IMR-90 (cell line): ENCODE measurements around the gene ILDR2. TPM values are rescaled to one million over a fixed set of nuclear protein-coding genes. Genes with fewer than 3 reads are reported as not detected.

Source experiments
- ATAC-seq: fragments of 200-7000 bp; cut with Tn5 transposase; 2 replicates; pipeline ENCODE4 v1.9.1; 2020; ENCODE audit warnings: low read depth, mild to moderate bottlenecking, moderate library complexity
- BruUV-seq: library from RNA; stranded (reverse); fragments of 400-500 nt; replicated peaks from 2 replicates; lab custom pipeline; 2021; lab: Mats Ljungman, UMichigan
- CTCF ChIA-PET: fragments of 300-600 bp; formaldehyde crosslinking; extraction: SDS; loops from one replicate; lab custom pipeline; 2021; ENCODE audit warnings: antibody characterized with exemption; lab: Yijun Ruan, JAX
- POLR2A ChIA-PET: fragments of 300-600 bp; sonication (Branson Sonifier 250); formaldehyde crosslinking; loops from one replicate; lab custom pipeline; 2022; ENCODE audit warnings: antibody characterized with exemption; ENCODE audit not compliant: unreplicated experiment; lab: Charles Lee
- DNase-seq: peaks from one replicate; pipeline ENCODE4 v3.0.0; 2013
- H2AFZ ChIP-seq: replicated peaks from 2 replicates; pipeline ENCODE3; 2013; ENCODE audit warnings: low read length, mild to moderate bottlenecking; ENCODE audit not compliant: poor library complexity
- H2AK5ac ChIP-seq: 2 replicates; pipeline ENCODE4 v1.6.1; 2013; ENCODE audit warnings: low read depth, low read length, inconsistent platforms
- H2AK9ac ChIP-seq: replicated peaks from 2 replicates; pipeline ENCODE3; 2013; ENCODE audit warnings: mild to moderate bottlenecking, low read depth, low read length, moderate library complexity; ENCODE audit not compliant: poor library complexity
- H2BK120ac ChIP-seq: 2 replicates; pipeline ENCODE4 v1.6.1; 2013; ENCODE audit warnings: low read depth, low read length, inconsistent platforms
- H2BK15ac ChIP-seq: 3 replicates; pipeline ENCODE4 v1.6.1; 2013; ENCODE audit warnings: low read depth, low read length, inconsistent platforms
- H2BK20ac ChIP-seq: 2 replicates; pipeline ENCODE4 v1.6.1; 2013; ENCODE audit warnings: low read depth, mild to moderate bottlenecking, inconsistent platforms, low read length, moderate library complexity
- H2BK5ac ChIP-seq: 2 replicates; pipeline ENCODE4 v1.6.1; 2013; ENCODE audit warnings: mild to moderate bottlenecking, low read depth, low read length, inconsistent platforms; ENCODE audit not compliant: poor library complexity, severe bottlenecking
- H3K14ac ChIP-seq: replicated peaks from 2 replicates; pipeline ENCODE4 v1.6.1; 2013; ENCODE audit warnings: low read depth, low read length, inconsistent platforms
- H3K18ac ChIP-seq: 2 replicates; pipeline ENCODE4 v1.6.1; 2013; ENCODE audit warnings: low read depth, low read length, control low read depth
- H3K23ac ChIP-seq: 2 replicates; pipeline ENCODE4 v1.6.1; 2013; ENCODE audit warnings: low read depth, low read length, inconsistent platforms
- H3K27ac ChIP-seq: 2 replicates; pipeline ENCODE4 v1.5.1; 2013; ENCODE audit warnings: mild to moderate bottlenecking, control low read depth, low read length; ENCODE audit not compliant: insufficient read depth
- H3K27me3 ChIP-seq: 2 replicates; pipeline ENCODE4 v1.6.1; 2013; ENCODE audit warnings: low read length; ENCODE audit not compliant: control insufficient read depth, insufficient read depth
- H3K36me3 ChIP-seq: 2 replicates; pipeline ENCODE4 v1.6.1; 2013; ENCODE audit warnings: low read length, mixed read lengths; ENCODE audit not compliant: control insufficient read depth, insufficient read depth
- H3K4ac ChIP-seq: 2 replicates; pipeline ENCODE4 v1.6.1; 2013; ENCODE audit warnings: low read depth, low read length, inconsistent platforms
- H3K4me1 ChIP-seq: 2 replicates; pipeline ENCODE4 v1.6.1; 2013; ENCODE audit warnings: low read length, mixed read lengths; ENCODE audit not compliant: control insufficient read depth, insufficient read depth
- H3K4me2 ChIP-seq: 2 replicates; pipeline ENCODE4 v1.6.1; 2013; ENCODE audit warnings: low read depth, mild to moderate bottlenecking, control low read depth, low read length, moderate library complexity
- H3K4me3 ChIP-seq: 2 replicates; pipeline ENCODE4 v1.5.1; 2013; ENCODE audit warnings: low read depth, mild to moderate bottlenecking, control low read depth, low read length, moderate library complexity; ENCODE audit not compliant: insufficient read depth
- H3K56ac ChIP-seq: 2 replicates; pipeline ENCODE4 v1.6.1; 2013; ENCODE audit warnings: low read length, inconsistent platforms; ENCODE audit not compliant: insufficient read depth; ENCODE audit errors: extremely low read depth
- H3K79me1 ChIP-seq, 2 experiments: 2 replicates each; pipeline ENCODE4 v1.6.1; 2013; ENCODE audit warnings: low read length in 2 of 2, inconsistent platforms in 1 of 2, low read depth in 1 of 2
- H3K9ac ChIP-seq: 2 replicates; pipeline ENCODE4 v1.6.1; 2013; ENCODE audit warnings: low read depth, low read length, control low read depth
- H3K9me1 ChIP-seq: 2 replicates; pipeline ENCODE4 v1.6.1; 2013; ENCODE audit warnings: low read length, inconsistent platforms; ENCODE audit not compliant: insufficient read depth
- H3K9me3 ChIP-seq: 2 replicates; pipeline ENCODE4 v1.6.1; 2013; ENCODE audit warnings: low read length; ENCODE audit not compliant: control insufficient read depth, insufficient read depth
- H4K20me1 ChIP-seq: 2 replicates; pipeline ENCODE4 v1.6.1; 2013; ENCODE audit warnings: low read length, inconsistent platforms; ENCODE audit not compliant: insufficient read depth
- H4K5ac ChIP-seq: 2 replicates; pipeline ENCODE4 v1.6.1; 2013; ENCODE audit warnings: mild to moderate bottlenecking, low read depth, low read length, control low read depth
- H4K8ac ChIP-seq, 2 experiments: 2 replicates each; pipeline ENCODE4 v1.6.1; 2013; ENCODE audit warnings: low read depth in 2 of 2, low read length in 2 of 2, control low read depth in 1 of 2, inconsistent platforms in 1 of 2
- H4K91ac ChIP-seq: 2 replicates; pipeline ENCODE4 v1.6.1; 2013; ENCODE audit warnings: low read depth, low read length, inconsistent platforms; ENCODE audit not compliant: insufficient read depth
- BHLHE40 ChIP-seq: fragments of 150-350 bp; IDR thresholded peaks from 2 replicates; pipeline ENCODE4 v1.6.1; 2016; ENCODE audit warnings: mild to moderate bottlenecking, low read depth, low read length
- CEBPB ChIP-seq: IDR thresholded peaks from 2 replicates; pipeline ENCODE4 v1.6.1; 2012; ENCODE audit warnings: low read depth, low read length, improper control_type of control experiment
- CHD1 ChIP-seq: IDR thresholded peaks from 2 replicates; pipeline ENCODE4 v1.6.1; 2012; ENCODE audit warnings: low read depth, low read length, improper control_type of control experiment
- CTCF ChIP-seq: conservative IDR thresholded peaks from 2 replicates; pipeline ENCODE4 v1.5.1; 2012; ENCODE audit warnings: mild to moderate bottlenecking, low read depth, low read length, improper control_type of control experiment
- ELK1 ChIP-seq: fragments of 150-350 bp; IDR thresholded peaks from 2 replicates; pipeline ENCODE4 v1.6.1; 2016; ENCODE audit warnings: low read depth, mild to moderate bottlenecking, low read length, moderate library complexity, borderline replicate concordance
- FOS ChIP-seq: fragments of 150-350 bp; IDR thresholded peaks from 2 replicates; pipeline ENCODE4 v1.6.1; 2016; ENCODE audit warnings: low read depth, low read length
- MAFK ChIP-seq: IDR thresholded peaks from 2 replicates; pipeline ENCODE4 v1.6.1; 2012; ENCODE audit warnings: low read depth, low read length, improper control_type of control experiment
- MAZ ChIP-seq: IDR thresholded peaks from 2 replicates; pipeline ENCODE4 v1.6.1; 2012; ENCODE audit warnings: low read depth, mild to moderate bottlenecking, low read length, improper control_type of control experiment, moderate library complexity, borderline replicate concordance
- MXI1 ChIP-seq: IDR thresholded peaks from 2 replicates; pipeline ENCODE4 v1.6.1; 2012; ENCODE audit warnings: low read depth, mild to moderate bottlenecking, low read length, moderate library complexity, borderline replicate concordance
- NFE2L2 ChIP-seq: fragments of 150-350 bp; IDR thresholded peaks from 2 replicates; pipeline ENCODE4 v1.6.1; 2016; ENCODE audit warnings: low read depth, mild to moderate bottlenecking, low read length
- POLR2A ChIP-seq: IDR thresholded peaks from 2 replicates; pipeline ENCODE4 v1.6.1; 2012; ENCODE audit warnings: mild to moderate bottlenecking, low read depth, low read length
- RAD21 ChIP-seq: IDR thresholded peaks from 2 replicates; pipeline ENCODE4 v1.6.1; 2012; ENCODE audit warnings: low read length, improper control_type of control experiment
- RCOR1 ChIP-seq: IDR thresholded peaks from 2 replicates; pipeline ENCODE4 v1.6.1; 2012; ENCODE audit warnings: mild to moderate bottlenecking, low read length, improper control_type of control experiment; ENCODE audit not compliant: insufficient replicate concordance
- RFX5 ChIP-seq: IDR thresholded peaks from 2 replicates; pipeline ENCODE4 v1.8.0; 2012; ENCODE audit warnings: low read depth, mild to moderate bottlenecking, low read length, moderate library complexity
- SMC3 ChIP-seq: fragments of 150-350 bp; IDR thresholded peaks from 2 replicates; pipeline ENCODE4 v1.6.1; 2016; ENCODE audit warnings: low read depth, mild to moderate bottlenecking, antibody characterized with exemption, low read length, moderate library complexity
- USF2 ChIP-seq: fragments of 150-350 bp; IDR thresholded peaks from 2 replicates; pipeline ENCODE4 v1.6.1; 2017; ENCODE audit warnings: mild to moderate bottlenecking, antibody characterized with exemption, low read length, low read depth
- WGBS, 2 experiments: methylation state at CpG; one replicate each; pipeline versions ENCODE4 v1.1.5 to v1.1.7; 2013; ENCODE audit warnings: missing lambda C conversion rate in 2 of 2; ENCODE audit not compliant: insufficient read length in 1 of 2; ENCODE audit errors: extremely low coverage in 2 of 2; 5-methylcytosine and 5-hydroxymethylcytosine counted together
- dilution Hi-C: fragments of 300-500 bp; cut with HindIII; formaldehyde crosslinking; loops from one replicate; pipeline ENCODE4 v1.14.3; 2018; ENCODE audit warnings: low sequenced_read_pairs; ENCODE audit not compliant: unreplicated experiment
- in situ Hi-C: fragments of 300-500 bp; cut with MboI; formaldehyde crosslinking; loops from 3 replicates; pipeline ENCODE4 v1.14.3; 2019; ENCODE audit warnings: low sequenced_read_pairs, inconsistent platforms, mixed read lengths
- intact Hi-C: fragments of 100-400 bp; cut with micrococcal nuclease; formaldehyde crosslinking; loops from 2 replicates; pipeline ENCODE4 v1.10.0; 2022
- polyA plus RNA-seq, 3 experiments: library from polyadenylated mRNA; depleted of rRNA; stranded (reverse); fragments of >200 nt; gene quantifications; 2 replicates each; pipeline ENCODE4 v1.2.3, GENCODE V29; 2012; ENCODE audit warnings: low replicate concordance in 1 of 3
- total RNA-seq: library from RNA; depleted of rRNA; stranded (reverse); fragments of >200 nt; gene quantifications from 2 replicates; pipeline ENCODE4 v1.2.3, GENCODE V29; 2012

The ILDR2 gene
- total and polyA plus RNA-seq, 2 of the 4 experiments (the other 2 are of a cell fraction), result under 0.01 TPM; not detected in 1

- Histone ChIP-seq H2BK5ac (no peak overlapping the region), H3K79me1 (no peaks in the 10 kb centered on the region), H3K56ac (no peak overlapping the region), H3K9me3 (no peaks in the 10 kb centered on the region), H2AFZ (no peak overlapping the region), H2BK20ac (no peak overlapping the region), H3K36me3 (no peaks in the 10 kb centered on the region), H3K14ac (no peak overlapping the region), H2AK5ac (no peak overlapping the region), H3K4me3 (no peak overlapping the region), H4K20me1 (no peaks in the 10 kb centered on the region), H2BK15ac (no peak overlapping the region), H4K8ac (no peak overlapping the region), H3K18ac (no peak overlapping the region), H4K5ac (no peak overlapping the region), H3K27ac (no peak overlapping the region), H3K23ac (no peak overlapping the region), H3K9ac (no peak overlapping the region), H3K9me1 (no peaks in the 10 kb centered on the region), H3K4ac (no peak overlapping the region), H2BK120ac (no peak overlapping the region), H3K4me1 (no peaks in the 10 kb centered on the region), H3K27me3 (peaks cover 9% of the 10 kb centered on the region), H2AK9ac (no peak overlapping the region), H3K4me2 (no peak overlapping the region), H4K91ac (no peak overlapping the region)
- dilution Hi-C loops, result no loop called here
- WGBS, 2 experiments, result no CpG with 5 or more reads among the region's 5 CpGs
- DNase-seq, result no peak
- intact Hi-C loops, result no loop called here
- TF ChIP-seq SMC3, result no peak
- no peak for TF ChIP-seq RFX5
- TF ChIP-seq CEBPB, result no peak
- no peak for TF ChIP-seq MAFK
- TF ChIP-seq BHLHE40, result no peak
- no peak for TF ChIP-seq RCOR1
- no peak for TF ChIP-seq POLR2A
- TF ChIP-seq NFE2L2, result no peak
- TF ChIP-seq CTCF, result no peak
- TF ChIP-seq FOS, result no peak
- TF ChIP-seq USF2, result no peak
- no peak for TF ChIP-seq RAD21
- no peak for TF ChIP-seq CHD1
- no peak for TF ChIP-seq MXI1
- TF ChIP-seq MAZ, result no peak
- TF ChIP-seq ELK1, result no peak
- CTCF ChIA-PET, result no interaction called here
- ATAC-seq, result no peak
- in situ Hi-C loops, result no loop called here
- BruUV-seq, result no TSS peak
- POLR2A ChIA-PET, result no interaction called here
Observed at GRCh38 chr1:166939741-166940375, 35.5 kb downstream of the ILDR2 start.
